Measurements from ENCODE around the gene SUSD4.

The SUSD4 gene

GRCh38 chr1:223227031-223227430, 136.9 kb downstream of the SUSD4 start:
- TF ChIP-seq, protein P1, sequence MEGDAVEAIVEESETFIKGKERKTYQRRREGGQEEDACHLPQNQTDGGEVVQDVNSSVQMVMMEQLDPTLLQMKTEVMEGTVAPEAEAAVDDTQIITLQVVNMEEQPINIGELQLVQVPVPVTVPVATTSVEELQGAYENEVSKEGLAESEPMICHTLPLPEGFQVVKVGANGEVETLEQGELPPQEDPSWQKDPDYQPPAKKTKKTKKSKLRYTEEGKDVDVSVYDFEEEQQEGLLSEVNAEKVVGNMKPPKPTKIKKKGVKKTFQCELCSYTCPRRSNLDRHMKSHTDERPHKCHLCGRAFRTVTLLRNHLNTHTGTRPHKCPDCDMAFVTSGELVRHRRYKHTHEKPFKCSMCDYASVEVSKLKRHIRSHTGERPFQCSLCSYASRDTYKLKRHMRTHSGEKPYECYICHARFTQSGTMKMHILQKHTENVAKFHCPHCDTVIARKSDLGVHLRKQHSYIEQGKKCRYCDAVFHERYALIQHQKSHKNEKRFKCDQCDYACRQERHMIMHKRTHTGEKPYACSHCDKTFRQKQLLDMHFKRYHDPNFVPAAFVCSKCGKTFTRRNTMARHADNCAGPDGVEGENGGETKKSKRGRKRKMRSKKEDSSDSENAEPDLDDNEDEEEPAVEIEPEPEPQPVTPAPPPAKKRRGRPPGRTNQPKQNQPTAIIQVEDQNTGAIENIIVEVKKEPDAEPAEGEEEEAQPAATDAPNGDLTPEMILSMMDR (IDR thresholded peaks at IDR 0.05; ENCODE audit: low read depth, low read length) = no peak
- no peaks in the 10 kb centered on the region; the same call in 1 of the 2 replicates for H3K27me3 ChIP-seq
- no peaks in the 10 kb centered on the region for H3K9me3 ChIP-seq
- no peaks in the 10 kb centered on the region for H3K36me3 ChIP-seq
- no peak for DNase-seq
- no peaks in the 10 kb centered on the region for H3K4me1 ChIP-seq
- H3K4me3 ChIP-seq (ENCODE audit: low read depth, low read length) = no peak overlapping the region

- Histone ChIP-seq H3K9me3 (no peaks in the 10 kb centered on the region), H3K27me3 (peaks cover 2% of the 10 kb centered on the region; the same call in 1 of the 2 replicates), H3K4me1 (no peaks in the 10 kb centered on the region), H3K36me3 (no peaks in the 10 kb centered on the region), H3K4me3 (ENCODE audit: low read depth, low read length) (no peak overlapping the region)
- no peak for DNase-seq
- TF ChIP-seq, protein P1 (IDR thresholded peaks at IDR 0.05; ENCODE audit: low read depth, low read length) = no peak
Observed at GRCh38 chr1:223226271-223226670, 137.7 kb downstream of the SUSD4 start.

DNA sequence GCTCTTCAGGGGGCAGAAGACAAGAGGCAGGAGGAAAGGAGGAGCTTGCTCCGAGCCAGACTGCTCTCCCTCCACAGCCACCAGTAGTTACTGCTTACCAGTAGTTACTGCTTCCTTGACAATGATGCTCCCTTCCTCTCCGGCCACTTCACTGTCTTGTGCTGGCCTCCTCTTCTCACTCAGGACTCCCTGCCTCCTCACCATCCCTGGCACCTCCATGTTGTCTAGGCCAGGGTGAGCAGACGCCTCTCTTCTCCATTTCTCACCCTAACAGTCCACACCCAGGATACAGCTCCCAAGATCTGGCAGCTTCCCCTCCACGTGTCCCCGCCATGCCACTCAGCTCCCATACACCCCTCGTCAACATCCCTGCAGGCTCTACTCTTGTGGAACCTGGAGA, 138.5 kb downstream of the SUSD4 start:
- Histone ChIP-seq H3K9me3 (no peaks in the 10 kb centered on the region), H3K36me3 (no peaks in the 10 kb centered on the region), H3K27me3 (peaks cover 5% of the 10 kb centered on the region; the same call in 1 of the 2 replicates), H3K4me3 (ENCODE audit: low read depth, low read length) (no peak overlapping the region), H3K4me1 (no peaks in the 10 kb centered on the region)
- TF ChIP-seq, protein P1 (IDR thresholded peaks at IDR 0.05; ENCODE audit: low read depth, low read length) = no peak
- DNase-seq = no peak

DNA sequence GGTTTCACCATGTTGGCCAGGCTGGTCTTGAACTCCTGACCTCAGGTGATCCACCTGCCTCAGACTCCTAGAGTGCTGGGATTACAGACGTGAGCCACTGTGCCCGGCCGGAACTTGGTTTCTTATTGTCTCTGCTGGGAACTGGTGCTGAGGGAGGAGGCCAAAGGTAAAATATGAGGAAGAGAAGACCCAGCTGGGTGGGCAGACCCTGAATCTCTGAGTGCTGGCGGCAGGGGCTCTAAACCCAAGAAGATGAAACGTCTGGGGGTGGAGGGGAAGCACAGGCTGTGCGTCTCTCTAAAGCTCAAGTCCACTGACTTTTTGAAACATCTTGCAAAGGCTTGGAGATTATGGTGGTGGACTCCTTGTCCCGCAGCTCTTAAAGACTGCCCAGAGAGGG, 138.9 kb downstream of the SUSD4 start:
- TF ChIP-seq, protein P1 (IDR thresholded peaks at IDR 0.05; ENCODE audit: low read depth, low read length) = no peak
- Histone ChIP-seq H3K4me1 (no peaks in the 10 kb centered on the region), H3K27me3 (peaks cover 5% of the 10 kb centered on the region; the same call in 1 of the 2 replicates), H3K9me3 (no peaks in the 10 kb centered on the region), H3K4me3 (ENCODE audit: low read depth, low read length) (no peak overlapping the region), H3K36me3 (no peaks in the 10 kb centered on the region)
- no peak for DNase-seq

DNA sequence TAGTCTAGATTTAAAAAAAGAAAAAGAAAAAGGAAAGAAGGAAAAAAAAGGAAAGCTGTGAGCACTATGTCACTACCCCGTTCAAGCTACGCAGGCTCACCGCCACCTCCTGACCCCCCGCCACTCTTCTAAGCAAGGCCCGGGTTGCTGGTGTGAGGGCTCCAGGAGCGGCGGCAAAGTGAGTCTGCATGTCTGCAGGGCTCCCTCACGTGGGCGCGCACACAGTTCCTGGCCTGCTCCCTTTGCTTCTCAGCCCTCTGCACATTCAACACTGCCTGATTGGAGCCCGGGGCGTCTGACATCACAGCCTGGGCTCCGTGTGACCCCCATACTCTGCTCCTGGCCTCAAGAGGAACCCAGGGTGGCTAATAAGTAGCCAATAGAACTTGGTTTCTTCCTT, 139.5 kb downstream of the SUSD4 start:
- TF ChIP-seq, protein P1 (IDR thresholded peaks at IDR 0.05; ENCODE audit: low read depth, low read length) = no peak
- H3K9me3 ChIP-seq = no peaks in the 10 kb centered on the region
- no peaks in the 10 kb centered on the region for H3K4me1 ChIP-seq
- H3K4me3 ChIP-seq (ENCODE audit: low read depth, low read length) = no peak overlapping the region
- no peaks in the 10 kb centered on the region for H3K36me3 ChIP-seq
- DNase-seq = no peak
- H3K27me3 ChIP-seq = peaks cover 5% of the 10 kb centered on the region; the same call in 1 of the 2 replicates

DNA sequence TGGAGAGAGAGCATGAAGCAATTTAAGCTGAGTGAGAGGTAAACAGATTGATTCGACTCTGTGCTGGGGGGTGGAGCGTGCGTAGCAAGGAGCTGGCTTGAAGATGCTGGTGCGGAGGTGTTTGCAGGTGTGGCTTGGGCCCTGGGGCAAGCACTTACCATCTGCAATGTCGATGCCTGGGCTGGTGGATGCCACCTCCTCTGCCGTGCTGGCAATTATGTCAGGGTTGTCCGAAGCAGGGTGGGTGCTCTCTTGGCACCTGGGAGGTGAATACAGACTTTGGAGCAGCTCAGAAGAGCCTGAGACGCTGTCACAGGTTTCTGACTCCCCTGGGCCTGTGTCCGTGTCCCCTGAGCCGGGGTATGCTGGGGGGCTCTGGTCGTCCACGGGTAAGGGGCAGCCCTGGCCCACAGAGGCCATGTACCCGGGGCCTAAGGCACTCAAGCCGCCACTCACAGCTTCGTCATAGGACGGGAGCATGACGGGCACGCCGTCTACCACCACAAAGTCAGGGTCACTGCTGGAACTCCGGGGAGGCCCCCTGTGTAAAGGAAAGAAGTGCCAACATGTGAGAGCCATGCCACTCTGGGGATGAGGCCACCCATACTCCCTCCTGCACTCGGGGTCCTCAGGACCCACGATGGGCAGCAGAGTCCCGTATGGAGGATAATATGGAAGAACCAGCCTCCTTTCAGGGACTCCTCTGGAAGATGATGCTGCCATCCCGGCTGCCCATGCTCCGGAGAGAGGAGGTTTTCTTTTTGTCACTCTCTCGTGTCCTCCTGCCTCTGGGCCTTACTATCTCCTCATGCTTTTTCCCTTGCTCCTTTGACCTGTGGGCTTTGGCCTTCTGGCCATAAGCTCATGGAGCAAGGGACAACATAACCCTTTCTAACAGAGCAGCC, 140.6 kb downstream of the SUSD4 start:
- no peaks in the 10 kb centered on the region; the same call in 1 of the 2 replicates for H3K9me3 ChIP-seq
- peaks cover 5% of the 10 kb centered on the region; the same call in 1 of the 2 replicates for H3K27me3 ChIP-seq
- no peaks in the 10 kb centered on the region for H3K4me1 ChIP-seq
- H3K36me3 ChIP-seq = no peaks in the 10 kb centered on the region
- DNase-seq = no peak
- TF ChIP-seq, protein P1 (IDR thresholded peaks at IDR 0.05; ENCODE audit: low read depth, low read length) = no peak
- H3K4me3 ChIP-seq (ENCODE audit: low read depth, low read length) = no peak overlapping the region
